Kasumi-1 (cell line): ENCODE data around the gene ZNF324B.
"Not testable (repeated sequence)": the region's sequence is repeated elsewhere in the genome, so short reads cannot be mapped to it uniquely, and the experiment has no call there.

Experiments used
- DNase-seq, 2 experiments: peaks; one replicate each; lab custom pipeline; 2025; lab: John Stamatoyannopoulos, UW

The ZNF324B gene

DNA sequence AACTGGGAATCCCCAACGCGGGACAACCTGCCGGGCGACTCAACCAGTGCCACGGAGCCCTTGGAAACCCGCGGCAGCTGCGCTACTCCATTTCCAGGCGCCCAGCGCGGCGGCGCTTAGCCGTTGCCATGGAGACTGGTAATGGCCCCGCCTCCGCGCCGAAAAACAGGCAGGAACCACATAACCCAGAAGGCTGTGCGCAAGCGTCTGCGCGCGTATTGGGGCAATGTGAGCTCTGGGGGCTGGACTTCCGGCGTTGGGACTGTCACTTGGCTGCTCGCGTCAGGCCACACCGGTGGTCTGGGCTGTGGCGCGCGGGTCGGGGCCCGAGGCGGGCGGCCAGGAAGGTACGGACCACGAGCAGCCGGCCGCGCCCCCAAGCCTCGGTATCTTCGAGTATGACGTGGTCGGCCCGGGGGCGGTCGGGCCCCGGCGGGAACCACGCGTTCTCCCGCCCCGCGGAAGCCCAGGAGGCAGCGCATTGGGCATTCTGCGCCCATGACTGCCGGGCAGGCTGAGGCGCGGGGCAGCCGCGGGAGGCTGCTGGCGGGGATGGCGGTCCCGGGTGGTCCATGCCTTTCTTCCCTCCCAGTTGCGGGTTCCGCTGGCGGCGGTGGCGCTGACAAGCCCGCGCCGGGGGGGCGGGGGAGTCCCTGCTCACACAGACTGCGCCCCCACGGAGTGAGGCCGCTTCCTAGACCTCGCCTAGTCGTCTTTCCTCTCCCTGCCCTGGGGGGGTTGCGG is at the start of gene ZNF324B:
Gene ZNF324B (plus strand): TSS at position 265 of the 744 bp plus-strand sequence. CDS start 2,080 bp downstream, outside the sequence.
- peak; percentile 96 for DNase-seq

DNA sequence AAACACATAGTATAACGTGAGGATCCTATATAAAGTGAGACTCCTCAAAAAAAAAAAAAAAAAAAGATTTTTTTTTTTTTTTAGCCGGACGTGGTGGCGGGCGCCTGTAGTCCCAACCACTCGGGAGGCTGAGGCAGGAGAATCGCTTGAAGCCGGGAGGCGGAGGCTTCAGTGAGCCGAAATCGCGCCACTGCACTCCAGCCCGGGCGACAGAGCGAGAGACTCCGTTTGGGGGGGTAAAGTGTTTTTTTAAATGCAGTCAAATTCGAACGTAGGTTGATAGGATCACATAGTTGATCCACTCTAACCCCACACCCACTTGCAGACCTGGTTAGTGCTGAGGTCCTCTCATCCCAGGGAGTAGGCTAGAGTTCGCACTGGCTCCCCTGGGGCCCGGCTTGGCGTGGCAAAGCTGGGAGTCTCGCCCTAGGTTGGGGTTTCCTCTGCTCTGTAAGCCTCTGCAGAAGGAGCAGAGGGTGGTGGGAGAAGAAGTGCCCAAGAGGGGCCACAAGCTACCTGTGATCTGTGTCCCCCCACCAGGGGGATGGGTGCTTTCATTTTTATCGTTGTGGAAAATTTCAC is 49.5 kb upstream of the ZNF324B start:
- DNase-seq = no peak

DNA sequence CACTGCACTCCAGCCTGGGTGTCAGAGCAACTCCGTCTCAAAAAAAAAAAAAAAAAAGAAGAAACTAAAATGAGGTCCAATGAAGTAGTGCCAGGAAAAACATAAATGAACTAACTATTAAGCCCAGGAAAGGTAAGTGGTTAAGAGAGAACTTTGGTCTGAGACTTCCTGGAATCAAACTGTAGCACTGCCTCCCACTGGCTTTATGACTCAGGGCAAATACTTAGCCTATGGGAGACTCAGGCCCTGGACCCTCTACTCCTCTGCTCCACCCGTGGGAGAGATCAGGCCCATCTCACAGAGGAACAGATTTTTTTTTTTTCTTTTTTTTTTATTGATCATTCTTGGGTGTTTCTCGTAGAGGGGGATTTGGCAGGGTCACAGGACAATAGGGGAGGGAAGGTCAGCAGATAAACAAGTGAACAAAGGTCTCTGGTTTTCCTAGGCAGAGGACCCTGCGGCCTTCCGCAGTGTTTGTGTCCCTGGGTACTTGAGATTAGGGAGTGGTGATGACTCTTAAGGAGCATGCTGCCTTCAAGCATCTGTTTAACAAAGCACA is 47.4 kb upstream of the ZNF324B start:
- peak; percentile 20 to 29 for DNase-seq

DNA sequence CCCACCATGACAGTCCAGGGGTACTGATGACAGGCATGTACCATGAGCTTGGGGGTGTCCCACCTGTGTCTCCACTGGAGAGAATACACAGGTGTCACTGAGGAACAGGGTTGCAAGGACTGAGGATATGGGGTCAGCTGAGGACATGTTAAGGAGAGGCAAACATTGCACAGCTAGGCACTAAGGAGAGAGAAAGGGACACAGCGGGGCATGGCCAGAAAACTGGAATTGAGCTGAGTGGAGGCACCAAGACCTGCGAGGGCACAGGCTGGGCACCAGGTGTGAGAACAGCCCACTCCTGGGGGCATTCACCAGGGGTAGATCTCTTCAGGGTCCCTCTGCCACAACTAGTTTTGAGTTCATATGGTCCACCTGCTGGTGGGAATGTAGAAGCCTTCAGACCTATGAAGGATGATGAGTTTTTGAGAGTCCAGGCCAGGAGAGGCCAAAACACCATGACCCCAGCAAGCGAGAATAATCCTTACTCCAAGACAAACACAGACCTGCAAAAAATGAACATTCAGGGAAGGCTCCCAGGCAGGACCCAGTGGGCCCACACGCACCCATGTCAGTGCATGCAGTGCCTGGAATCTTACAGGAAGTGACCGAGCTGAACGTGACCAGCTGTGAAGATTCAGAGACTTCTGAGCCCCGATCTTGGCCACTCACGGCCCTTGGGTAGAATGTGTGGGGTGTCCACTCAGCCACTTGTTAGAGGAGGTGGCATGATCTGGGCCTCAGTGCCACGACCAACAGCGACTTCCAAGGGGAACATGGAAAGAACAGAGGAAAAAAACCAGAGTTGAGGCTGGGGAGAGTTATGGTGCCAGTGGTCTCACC is 44.4 kb upstream of the ZNF324B start:
- DNase-seq = peak; percentile 1 to 28

DNA sequence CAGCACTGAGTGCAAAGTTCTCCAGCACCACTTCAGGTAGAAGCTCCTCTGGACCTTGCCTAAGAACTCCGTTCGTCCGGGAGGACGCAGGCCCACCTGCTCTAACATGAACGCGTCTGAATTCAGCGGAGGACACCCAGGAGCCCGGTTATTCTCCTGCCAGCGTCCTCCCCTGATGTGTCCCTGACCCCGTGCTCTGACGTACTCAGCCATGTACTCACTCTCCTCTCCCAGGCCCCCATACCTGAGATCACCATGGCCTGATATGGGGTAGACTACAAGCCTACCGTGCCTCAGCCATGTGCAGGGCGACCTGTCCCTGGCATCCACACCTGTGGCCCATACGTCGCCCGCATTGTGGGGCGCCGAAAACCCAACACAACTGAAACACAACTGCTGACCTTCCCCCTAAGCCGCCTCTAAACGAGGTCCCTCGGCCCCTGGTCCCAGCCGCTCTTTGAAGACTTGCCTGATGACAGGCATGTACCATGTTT is 43.7 kb upstream of the ZNF324B start:
- no peak for DNase-seq

DNA sequence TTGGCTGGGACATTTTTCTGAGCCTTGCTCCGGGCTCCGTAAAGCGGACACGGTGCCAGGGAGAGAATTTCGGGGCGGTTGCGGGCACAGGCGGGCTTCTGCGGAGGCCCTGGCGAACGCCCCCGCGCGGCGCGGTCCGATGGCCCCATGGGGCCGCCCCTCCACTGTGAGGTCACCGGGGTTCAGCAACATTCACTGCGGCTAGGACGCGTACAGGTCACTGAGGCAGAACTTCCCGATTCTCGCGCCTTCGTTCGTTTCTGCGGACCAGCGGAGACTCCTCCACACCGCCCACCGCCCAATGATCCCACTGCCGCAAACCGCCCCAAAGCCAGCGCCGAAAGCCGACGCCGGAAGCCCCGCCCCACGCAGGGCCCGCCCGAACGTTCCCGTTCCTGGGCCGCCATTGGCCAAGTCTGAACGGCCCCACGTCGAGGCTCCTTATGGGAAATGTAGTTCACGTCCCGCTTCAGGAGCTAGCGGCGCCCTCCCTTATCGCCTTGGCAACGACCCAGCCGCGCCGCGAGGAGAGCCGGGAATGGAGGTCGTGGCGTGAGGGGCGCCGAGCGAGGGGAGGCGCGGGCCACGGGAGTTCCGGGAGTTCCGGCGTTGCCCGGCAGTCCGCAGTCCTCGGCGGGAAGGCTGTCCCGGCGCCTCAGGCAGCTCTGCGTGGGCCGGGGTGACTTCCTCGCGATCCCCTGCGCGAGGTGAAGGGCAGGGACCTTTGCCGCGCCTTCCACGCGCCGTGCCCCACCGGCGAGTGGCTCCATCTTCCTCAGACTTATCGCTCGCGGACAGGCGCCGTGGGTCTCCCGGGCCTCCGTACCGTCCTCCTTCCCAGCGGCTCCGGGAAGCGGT is 43.0 kb upstream of the ZNF324B start, which contains the start of gene ZNF584:
Gene ZNF584 (plus strand): TSS at position 498 of the 858 bp plus-strand sequence. CDS start 499 bp downstream, outside the sequence.
- DNase-seq = peak; percentile 98

DNA sequence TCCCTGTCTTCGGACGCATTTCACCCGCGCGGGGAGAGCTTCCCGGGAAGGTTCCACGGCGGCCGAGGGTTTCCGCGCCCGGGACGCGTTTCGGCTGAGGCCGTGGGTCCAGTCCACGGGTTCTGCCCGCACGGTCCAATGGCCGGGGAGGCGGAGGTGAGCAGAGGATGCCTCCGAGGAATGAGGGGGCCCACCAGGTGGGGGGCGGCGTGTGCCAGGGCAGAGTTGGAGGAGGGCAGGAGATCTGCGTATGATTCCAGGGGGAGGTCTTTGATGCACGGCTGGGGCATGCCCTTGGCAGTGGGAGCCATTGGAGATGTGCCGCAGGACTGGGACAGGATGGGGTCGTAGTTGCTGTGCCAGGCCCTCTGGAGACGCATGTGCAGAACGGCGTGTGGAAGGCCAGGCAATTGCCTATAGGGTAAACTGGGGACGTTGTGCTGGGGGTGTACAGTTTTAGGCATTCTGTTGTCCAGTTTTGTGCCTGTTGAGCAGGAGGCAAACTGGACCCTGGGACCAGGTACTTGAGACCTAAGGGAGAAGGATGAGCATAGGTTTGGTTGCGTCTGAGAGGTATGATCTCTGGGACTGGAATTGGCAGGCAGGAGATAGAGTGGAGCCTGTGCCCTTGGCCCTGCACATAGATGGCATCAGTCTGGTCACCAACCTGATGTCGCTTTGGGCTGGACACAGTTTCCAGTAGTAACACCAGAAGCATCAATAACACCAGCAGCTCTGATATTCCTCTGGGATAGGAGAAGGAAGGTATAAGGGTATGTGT is 42.2 kb upstream of the ZNF324B start:
- peak; percentile 67 to 72 for DNase-seq

DNA sequence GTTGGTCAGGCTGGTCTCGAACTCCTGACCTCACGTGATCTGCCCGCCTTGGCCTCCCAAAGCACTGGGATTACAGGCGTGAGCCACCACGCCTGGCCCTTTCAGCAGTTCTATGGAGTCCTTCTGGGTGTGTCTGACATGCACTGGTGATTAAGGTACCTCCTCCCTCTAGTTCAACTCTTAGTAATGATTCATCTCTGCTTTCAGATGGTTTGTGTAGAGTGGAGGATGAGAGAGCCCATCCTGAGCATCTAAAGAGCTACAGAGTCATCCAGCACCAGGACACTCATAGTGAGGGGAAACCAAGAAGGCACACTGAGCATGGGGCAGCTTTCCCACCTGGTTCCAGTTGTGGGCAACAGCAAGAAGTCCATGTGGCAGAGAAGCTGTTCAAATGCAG is 34.8 kb upstream of the ZNF324B start:
- no peak for DNase-seq

DNA sequence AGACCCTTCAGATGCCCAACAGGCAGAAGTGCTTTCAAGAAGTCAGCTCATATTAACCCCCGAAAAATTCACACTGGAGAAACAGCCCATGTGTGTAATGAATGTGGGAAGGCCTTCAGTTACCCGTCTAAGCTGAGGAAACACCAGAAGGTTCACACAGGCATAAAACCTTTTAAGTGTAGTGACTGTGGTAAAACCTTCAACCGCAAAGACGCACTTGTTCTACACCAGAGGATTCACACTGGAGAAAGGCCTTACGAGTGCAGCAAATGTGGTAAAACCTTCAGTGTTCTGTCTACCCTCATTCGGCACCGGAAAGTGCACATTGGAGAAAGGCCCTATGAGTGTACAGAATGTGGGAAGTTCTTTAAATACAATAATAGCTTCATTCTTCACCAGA is 34.4 kb upstream of the ZNF324B start:
- no peak for DNase-seq

DNA sequence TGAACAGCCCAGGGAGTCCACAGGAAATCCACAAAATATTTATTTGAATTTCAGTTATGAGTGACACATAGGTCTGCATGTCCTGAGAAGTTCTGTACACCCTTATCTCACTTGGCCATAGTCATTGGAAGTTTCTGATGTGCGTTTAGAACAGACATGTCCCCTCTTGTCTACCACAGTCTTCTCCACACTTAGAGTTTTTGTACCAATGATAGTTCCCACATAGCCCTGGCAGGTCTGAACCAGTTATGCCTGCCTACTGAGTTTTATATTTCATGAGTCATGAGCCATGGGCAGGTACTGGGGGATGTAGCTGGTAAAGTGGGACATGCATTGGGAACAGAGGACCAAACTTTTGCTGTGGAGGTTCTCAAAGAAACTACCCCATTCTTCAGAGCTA is 22.8 kb upstream of the ZNF324B start:
- DNase-seq = no peak

DNA sequence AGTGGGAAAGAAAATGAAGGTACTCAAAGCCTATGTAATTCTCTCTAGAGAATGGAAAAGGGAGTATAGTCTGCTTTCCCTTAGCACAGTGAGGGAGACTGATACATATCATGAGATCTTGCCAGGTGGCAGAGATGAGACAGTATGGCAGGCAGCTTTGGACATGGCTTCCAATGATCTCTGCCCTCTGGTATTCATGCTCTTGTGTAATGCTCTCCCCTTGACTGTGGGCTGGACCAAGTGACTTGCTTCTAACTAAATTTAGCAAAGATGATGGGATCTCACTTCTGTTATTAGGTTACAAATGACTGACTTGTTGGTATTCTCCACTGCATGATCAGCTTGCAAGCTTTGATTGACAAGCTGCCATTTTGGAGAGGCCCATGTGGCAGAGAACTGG is 21.7 kb upstream of the ZNF324B start:
- no peak for DNase-seq

DNA sequence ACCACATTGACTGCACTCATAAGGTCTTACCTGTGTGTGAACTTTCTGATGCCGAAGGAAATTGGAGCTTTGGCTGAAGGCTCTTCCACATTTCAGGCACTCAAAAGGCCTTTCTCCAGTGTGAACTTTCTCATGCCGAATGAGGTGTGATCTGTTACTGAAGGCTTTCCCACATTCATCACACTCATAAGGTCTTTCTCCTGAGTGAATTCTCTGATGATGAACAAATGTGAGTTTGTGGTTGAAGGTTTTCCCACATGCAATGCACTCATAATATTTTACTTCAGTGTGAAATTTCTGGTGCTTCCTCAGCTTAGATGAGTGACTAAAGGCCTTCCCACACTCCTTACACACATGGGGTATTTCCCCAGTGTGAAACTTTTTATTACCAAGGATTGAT is 17.2 kb upstream of the ZNF324B start:
- no peak for DNase-seq

DNA sequence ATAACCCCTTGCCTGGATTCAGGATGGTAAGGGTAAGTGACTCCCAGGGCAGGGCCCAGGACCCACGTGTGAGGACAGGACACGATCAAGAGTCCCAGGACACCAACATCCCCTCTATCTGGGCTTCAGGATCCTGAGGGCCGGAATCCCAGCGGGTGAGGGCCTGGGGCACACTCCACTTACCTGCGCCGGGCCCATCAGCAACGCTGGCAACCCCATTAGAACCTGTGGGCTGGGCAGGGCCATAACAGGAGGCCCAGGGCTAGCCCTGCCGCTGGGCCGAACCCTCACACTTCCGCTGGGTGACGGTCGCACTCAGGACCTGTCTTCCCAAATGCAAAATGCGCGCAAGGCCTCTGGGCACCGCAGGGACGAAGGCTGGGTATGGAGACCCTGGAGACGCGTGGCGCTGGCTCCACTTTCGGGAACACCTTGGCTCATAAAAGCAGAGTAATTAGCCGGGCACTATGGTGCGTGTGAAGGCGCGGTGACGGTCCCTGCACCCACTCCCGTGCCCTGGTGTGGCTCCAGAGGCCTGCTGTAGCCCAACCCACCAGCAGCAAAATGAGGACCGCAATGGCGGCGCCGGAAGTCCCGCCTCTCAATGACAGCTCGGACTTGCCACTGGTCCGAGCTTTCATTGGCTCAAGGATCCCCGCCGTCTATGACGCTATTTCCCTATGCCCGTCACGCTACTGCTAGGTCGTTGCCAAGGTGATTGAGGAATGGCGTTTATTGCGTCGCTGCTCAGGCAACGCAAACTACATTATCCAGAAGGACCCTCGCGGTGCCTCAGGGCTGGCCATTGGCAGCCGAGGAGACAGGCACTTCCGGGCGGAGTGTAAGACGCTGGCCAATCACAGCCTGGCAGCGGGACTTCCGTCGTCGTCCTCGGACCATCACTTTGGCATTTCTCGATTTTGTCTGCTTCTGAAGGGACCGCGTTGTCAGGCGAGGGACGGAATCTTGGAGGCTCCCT is 11.6 kb upstream of the ZNF324B start, which contains the start of gene ZNF132:
Gene ZNF132 (minus strand): TSS at position 578 of the 979 bp plus-strand sequence. CDS start 332 bp downstream, at position 246.
- DNase-seq = no peak

DNA sequence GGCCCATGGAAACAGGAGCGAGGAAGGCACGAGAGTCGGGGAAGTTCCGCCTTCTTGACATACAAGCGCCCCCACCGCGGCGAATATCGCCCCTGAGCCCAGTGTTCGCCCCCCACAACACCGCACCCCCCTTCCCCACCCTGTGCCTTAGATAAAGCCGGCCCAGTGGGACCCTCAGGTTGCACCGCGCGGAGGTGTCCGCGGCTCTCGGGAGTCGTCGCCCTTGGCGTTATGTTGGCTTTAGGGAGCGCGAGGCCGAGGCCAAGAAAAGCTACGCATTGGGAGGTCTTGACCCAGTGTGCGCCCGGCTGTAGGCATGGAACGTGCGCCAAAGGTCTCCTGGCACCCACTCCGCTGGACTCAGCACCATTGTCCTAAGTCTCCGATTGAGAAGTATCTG is 10.9 kb upstream of the ZNF324B start:
- DNase-seq = no peak

DNA sequence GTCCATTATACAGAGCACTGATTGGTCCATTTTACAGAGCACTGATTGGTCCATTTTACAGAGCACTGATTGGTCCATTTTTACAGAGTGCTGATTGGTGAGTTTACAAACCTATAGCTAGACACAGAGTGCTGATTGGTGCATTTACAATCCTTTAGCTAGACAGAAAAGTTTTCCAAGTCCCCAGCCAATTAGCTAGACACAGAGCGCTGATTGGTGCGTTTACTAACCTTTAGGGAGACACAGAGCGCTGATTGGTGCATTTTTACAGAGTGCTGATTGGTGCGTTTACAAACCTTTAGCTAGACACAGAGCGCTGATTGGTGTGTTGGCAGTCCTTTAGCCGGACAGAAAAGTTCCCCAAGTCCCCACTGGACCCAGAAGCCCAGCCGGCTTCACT is 8.4 kb upstream of the ZNF324B start:
- not testable (repeated sequence) for DNase-seq

DNA sequence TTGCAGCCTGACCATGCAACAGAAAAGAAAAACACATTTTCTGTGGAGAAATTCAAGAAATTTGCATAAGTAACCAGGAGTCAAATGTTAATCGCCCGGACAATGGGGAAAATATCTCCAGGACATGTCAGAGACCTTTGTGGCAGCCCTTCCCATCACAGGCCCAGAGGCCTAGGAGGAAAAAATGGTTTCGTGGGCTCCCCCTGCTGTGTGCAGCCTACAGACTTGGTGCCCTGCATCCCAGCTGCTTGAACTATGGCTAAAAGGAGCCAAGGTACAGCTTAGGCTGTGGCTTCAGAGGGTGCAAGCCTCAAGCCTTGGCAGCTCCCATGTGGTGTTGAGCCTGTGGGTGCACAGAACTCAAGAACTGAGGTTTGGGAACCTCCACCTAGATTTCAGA is 2.6 kb upstream of the ZNF324B start:
- DNase-seq = not testable (repeated sequence)

DNA sequence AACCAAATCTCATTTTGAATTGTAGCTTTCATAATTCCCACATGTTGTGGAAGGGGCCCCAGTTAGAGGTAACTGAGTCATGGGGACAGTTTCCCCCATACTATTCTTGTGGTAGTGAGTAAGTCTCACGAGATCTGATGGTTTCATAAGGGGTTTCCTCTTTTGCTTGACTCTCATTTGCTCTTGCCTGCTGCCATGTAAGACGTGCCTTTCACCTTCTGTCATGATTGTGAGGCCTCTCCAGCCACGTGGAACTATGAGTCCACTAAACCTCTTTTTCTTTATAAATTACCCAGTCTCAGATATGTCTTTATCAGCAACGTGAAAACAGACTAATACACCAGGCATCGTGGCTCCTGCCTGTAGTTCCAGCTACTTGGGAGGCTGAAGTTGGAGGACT is 1.4 kb upstream of the ZNF324B start:
- DNase-seq = not testable (repeated sequence)

DNA sequence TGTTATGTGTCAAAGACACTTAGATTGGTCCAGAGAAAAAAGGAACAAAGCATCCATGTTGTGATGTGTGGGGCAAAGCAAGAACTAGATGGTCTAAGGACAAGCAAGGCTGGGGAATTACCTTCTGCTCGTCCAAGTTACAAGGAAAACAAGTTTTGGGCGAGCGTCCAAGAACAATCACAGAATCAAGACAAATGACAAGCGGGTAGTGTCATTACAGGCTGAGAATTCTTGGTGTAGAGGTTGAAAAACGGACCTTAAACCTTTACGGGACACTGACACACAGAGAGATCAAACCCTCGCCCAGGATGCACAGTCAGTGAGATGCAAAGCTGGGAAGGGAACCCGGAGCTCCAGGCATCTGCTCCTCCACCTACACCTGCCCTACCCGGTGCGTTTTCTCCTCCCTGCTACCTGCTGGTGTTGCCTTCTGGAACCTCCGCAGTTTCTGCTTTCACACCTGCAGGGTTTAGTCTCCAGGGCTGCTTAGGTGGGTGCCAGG is 515 bp upstream of the ZNF324B start:
- no peak for DNase-seq

DNA sequence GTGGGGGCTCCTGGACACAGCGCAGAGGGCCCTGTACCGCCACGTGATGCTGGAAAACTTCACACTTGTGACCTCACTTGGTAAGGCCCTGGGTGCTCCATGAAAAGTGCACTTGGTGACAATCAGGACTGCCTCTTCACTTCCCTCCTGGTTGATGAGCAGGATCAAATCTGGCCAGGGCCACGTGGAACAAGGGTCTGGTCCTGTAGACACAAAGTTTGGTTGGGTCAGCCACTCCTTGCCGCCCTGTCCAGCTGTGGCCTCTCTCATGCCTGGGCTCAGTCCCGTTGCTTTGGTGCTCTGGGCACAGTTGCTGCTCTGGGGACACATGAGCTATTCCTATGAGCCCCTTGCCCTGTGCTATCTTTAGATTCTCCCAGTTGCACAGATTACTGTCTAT is 2.3 kb downstream of the ZNF324B start:
- no peak for DNase-seq
